NCI-H1694 treated with DMSO at 0.1 percent for 48 hours (cell line): ENCODE results near the gene RAB5B.
"Not testable (repeated sequence)": the region's sequence is repeated elsewhere in the genome, so short reads cannot be mapped to it uniquely, and the experiment has no call there.

Experiments used
- DNase-seq: peaks from one replicate; lab custom pipeline; 2025; lab: John Stamatoyannopoulos, UW

Gene RAB5B

GRCh38 chr12:56018356-56018755, 44.5 kb downstream of the RAB5B start:
- no peak for DNase-seq

- no peak for DNase-seq
Measured at GRCh38 chr12:56020423-56021184, 46.7 kb downstream of the RAB5B start, which contains the start of gene IKZF4. Gene IKZF4 (plus strand): TSS chr12:56021043. CDS start chr12:56021494, 451 bp downstream.

DNA sequence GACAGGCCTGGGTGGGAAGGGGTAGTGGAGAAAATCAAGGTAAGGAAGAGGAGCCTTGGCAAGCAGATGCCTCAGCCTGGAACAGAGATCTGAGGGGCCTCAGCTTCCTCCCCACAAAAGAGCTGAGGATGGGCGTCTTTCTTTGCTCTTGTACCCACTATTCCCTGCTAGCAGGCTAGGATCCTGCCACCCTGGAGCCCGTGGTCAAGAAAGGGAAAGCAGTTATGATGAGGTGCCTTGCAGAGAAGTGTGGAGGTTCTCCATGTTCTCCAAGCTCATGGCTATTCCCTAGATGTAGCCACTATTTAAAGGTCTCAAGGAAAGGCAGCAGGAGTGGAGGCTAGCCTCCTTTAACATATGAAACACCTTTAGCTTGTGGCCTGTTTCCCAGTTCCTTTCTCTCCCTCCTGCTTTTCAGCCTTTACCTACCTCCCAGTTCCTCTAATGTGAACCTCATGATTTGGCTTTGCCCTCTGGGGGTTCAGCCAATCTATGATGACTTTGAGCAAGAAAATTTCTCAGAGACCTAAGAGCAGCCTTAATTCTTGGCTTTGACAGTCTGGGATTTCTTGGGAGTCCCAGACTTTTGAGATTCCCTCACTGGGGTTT, 48.1 kb downstream of the RAB5B start:
- no peak for DNase-seq

- no peak for DNase-seq
Measured at GRCh38 chr12:56028511-56029165, 54.8 kb downstream of the RAB5B start.

DNA sequence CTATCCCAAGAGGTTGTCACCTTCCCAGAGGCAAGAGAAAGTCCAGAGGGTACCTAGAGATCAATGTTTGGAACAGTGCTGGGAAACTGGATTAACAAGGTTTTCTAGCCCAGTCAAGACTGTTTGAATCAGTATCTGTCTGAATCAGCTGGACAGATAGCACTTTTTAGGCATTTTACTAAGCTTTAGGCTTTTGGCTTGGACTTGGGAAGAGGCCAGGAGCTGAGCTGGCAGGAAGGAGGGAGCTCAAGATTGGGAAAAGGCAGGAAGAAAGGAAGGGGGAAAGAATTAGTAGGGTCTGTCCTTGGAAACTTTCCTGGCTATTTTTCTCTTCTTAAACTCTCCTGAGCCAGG, 55.3 kb downstream of the RAB5B start:
- DNase-seq: no peak

DNA sequence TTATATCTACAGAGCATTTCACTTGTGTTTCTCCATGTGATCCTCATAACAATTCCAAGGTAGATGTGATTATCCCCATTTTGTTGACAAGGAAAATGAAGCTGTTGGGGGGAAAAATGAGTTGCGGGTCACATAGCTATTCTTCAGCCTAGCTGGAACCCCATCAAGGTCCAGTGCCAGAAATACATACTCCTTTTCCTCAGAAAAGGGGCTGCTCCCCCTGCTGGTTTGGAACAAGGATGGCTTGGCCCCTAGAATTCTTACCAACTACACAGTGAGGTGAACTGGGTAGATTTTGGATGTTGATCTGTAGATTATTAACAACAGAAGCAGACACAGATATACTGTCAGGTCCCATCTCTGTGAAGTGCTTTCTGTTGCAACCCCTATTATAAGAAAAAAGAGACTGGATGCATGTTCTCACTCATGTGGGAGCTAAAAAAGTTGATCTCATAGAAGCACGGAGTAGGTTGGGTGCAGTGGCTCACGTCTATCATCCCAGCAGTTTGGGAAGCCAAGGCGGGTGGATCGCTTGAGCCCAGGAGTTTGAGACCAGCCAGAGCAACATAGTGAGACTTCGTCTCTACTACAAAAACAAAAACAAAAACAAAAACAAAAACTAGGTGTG, 55.9 kb downstream of the RAB5B start:
- peak; percentile 37 for DNase-seq

DNA sequence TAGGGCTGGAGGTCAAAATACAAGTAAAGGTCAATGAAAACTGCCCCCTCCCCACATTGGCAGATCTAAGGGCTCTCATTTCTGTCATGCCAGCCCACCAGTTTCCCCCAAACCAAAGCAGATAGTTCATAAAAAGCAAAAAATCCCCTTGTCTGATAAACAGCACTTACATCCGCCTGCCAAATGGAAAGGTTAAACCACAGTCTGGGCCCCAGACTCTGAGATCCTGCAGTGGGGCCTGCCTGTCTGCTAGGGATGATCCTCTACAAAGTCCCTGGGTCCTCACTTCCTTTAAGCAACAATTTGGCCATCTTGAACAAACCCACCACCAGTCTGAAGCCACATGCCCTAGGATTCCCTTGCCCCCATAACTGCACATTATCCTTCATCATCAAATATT, 58.1 kb downstream of the RAB5B start:
- DNase-seq: no peak

DNA sequence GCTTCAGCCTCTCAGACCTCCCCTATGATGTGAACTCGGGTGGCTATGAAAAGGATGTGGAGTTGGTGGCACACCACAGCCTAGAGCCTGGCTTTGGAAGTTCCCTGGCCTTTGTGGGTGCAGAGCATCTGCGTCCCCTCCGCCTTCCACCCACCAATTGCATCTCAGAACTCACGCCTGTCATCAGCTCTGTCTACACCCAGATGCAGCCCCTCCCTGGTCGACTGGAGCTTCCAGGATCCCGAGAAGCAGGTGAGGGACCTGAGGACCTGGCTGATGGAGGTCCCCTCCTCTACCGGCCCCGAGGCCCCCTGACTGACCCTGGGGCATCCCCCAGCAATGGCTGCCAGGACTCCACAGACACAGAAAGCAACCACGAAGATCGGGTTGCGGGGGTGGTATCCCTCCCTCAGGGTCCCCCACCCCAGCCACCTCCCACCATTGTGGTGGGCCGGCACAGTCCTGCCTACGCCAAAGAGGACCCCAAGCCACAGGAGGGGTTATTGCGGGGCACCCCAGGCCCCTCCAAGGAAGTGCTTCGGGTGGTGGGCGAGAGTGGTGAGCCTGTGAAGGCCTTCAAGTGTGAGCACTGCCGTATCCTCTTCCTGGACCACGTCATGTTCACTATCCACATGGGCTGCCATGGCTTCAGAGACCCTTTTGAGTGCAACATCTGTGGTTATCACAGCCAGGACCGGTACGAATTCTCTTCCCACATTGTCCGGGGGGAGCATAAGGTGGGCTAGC, 60.9 kb downstream of the RAB5B start:
- no peak for DNase-seq

- no peak for DNase-seq
Measured at GRCh38 chr12:56037161-56037560, 63.3 kb downstream of the RAB5B start.

DNA sequence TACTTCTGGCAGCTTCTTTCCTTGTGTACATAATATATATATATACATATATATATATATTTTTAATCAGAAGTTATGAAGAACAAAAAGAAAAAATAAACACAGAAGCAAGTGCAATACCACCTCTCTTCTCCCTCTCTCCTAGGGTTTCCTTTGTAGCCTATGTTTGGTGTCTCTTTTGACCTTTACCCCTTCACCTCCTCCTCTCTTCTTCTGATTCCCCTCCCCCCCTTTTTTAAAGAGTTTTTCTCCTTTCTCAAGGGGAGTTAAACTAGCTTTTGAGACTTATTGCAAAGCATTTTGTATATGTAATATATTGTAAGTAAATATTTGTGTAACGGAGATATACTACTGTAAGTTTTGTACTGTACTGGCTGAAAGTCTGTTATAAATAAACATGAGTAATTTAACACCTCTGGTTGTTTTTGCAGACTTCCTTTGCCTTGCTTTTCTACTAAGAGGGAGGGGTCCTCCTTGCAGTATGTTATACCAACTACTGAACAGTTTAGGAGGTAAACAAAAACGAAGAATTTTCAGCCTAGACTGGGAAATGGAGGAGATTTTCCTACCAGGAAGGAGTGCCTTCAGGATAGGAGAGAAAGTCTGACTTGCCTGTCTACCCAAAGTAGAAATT, 64.3 kb downstream of the RAB5B start:
- no peak for DNase-seq

GRCh38 chr12:56040151-56040550, 66.3 kb downstream of the RAB5B start:
- DNase-seq: no peak

- DNase-seq: no peak
Measured at GRCh38 chr12:56040963-56041551, 67.2 kb downstream of the RAB5B start.

GRCh38 chr12:56041552-56042429, 67.9 kb downstream of the RAB5B start, which contains the start of gene RPS26:
Gene RPS26 (plus strand): TSS chr12:56041918. CDS start chr12:56042167, 249 bp downstream.
- peak; percentile 98 for DNase-seq

- DNase-seq: not testable (repeated sequence)
Measured at GRCh38 chr12:56042430-56042813, 68.5 kb downstream of the RAB5B start.

- DNase-seq: no peak
Measured at GRCh38 chr12:56042843-56043242, 69.0 kb downstream of the RAB5B start.
